GM23338 (cell line): ENCODE results near the gene TMEM143.
"Not testable (repeated sequence)": the region's sequence is repeated elsewhere in the genome, so short reads cannot be mapped to it uniquely, and the experiment has no call there.

ENCODE experiments used
- CREB1 ChIP-seq: fragments of 250-450 bp; sonication (Bioruptor Pico); IDR thresholded peaks from 2 replicates; pipeline ENCODE4 v1.5.0; 2020; ENCODE audit warnings: low read depth, mild to moderate bottlenecking, moderate library complexity
- EZH2 ChIP-seq: fragments of 200-600 bp; sonication (generic); IDR thresholded peaks from one replicate; pipeline ENCODE4 v1.8.0; 2017; ENCODE audit warnings: antibody characterized with exemption, mild to moderate bottlenecking, low read depth; ENCODE audit not compliant: unreplicated experiment
- POLR2AphosphoS5 ChIP-seq: IDR thresholded peaks from 2 replicates; pipeline ENCODE4 v1.6.1; 2016; ENCODE audit warnings: antibody characterized with exemption, low read depth
- TF ChIP-seq, protein P1 (sequence below), 2 experiments: fragments of 200-600 bp in 1 of 2; sonication (generic) in 1 of 2; conservative IDR thresholded peaks; 2 replicates each; pipeline versions ENCODE4 v1.5.1 to v1.6.1; 2016 to 2017; ENCODE audit warnings: antibody characterized with exemption in 2 of 2, low read depth in 2 of 2, mild to moderate bottlenecking in 2 of 2, moderate library complexity in 1 of 2

DNA sequence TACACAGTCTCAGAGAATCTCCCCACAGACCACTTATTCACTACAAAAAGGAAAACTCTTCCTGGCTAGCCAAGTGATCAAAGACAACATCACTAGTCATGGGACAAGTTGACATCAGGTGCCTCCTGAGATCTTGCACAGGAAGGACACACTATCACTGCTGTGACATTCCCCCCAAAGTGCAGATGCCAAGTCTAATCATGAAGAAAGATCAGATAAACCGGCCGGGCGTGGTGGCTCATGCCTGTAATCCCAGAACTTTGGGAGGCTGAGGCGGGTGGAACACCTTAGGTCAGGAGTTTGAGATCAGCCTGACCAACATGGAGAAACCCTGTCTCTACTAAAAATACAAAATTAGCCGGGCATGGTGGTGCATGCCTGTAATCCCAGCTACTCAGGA, 54.0 kb downstream of the TMEM143 start:
- TF ChIP-seq EZH2; CREB1 (CRISPR knock-in tag); POLR2AphosphoS5: not testable (repeated sequence)
- TF ChIP-seq, protein P1, sequence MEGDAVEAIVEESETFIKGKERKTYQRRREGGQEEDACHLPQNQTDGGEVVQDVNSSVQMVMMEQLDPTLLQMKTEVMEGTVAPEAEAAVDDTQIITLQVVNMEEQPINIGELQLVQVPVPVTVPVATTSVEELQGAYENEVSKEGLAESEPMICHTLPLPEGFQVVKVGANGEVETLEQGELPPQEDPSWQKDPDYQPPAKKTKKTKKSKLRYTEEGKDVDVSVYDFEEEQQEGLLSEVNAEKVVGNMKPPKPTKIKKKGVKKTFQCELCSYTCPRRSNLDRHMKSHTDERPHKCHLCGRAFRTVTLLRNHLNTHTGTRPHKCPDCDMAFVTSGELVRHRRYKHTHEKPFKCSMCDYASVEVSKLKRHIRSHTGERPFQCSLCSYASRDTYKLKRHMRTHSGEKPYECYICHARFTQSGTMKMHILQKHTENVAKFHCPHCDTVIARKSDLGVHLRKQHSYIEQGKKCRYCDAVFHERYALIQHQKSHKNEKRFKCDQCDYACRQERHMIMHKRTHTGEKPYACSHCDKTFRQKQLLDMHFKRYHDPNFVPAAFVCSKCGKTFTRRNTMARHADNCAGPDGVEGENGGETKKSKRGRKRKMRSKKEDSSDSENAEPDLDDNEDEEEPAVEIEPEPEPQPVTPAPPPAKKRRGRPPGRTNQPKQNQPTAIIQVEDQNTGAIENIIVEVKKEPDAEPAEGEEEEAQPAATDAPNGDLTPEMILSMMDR (conservative IDR thresholded peaks at IDR 0.05; ENCODE audit: low read depth in 2 of 2), result not testable (repeated sequence)
